ENCODE results near the gene IL1A. TPM values are rescaled to one million over a fixed set of nuclear protein-coding genes. Genes with fewer than 3 reads are reported as not detected.

IL1A gene
- total RNA-seq, 1 donor from 2014 or later = 0.43 TPM

GRCh38 chr2:112765251-112765650 is 19.0 kb downstream of the IL1A start:
- Histone ChIP-seq H3K4me2 (ENCODE audit: low read length) (peak overlapping the region; percentile 93), H4K20me1 (ENCODE audit: insufficient read depth, low read length) (no peaks in the 10 kb centered on the region), H3K36me3 (ENCODE audit: insufficient read depth, low read length) (no peaks in the 10 kb centered on the region), H3K4me1 (ENCODE audit: insufficient read depth, low read length) (no peaks in the 10 kb centered on the region), H3K79me2 (ENCODE audit: insufficient read depth, low read length) (peaks cover 30% of the 10 kb centered on the region), H3K4me3 (ENCODE audit: insufficient read depth, low read depth, low read length) (peak overlapping the region; percentile 87), H3K9ac (ENCODE audit: low read length) (peak overlapping the region; percentile 65), H3K27me3 (ENCODE audit: insufficient read depth, low read length) (no peaks in the 10 kb centered on the region), H2AFZ (ENCODE audit: low read depth, low read length) (peak overlapping the region; percentile 50), H3K9me3 (ENCODE audit: insufficient read depth, low read depth, low read length) (no peaks in the 10 kb centered on the region), H3K27ac (ENCODE audit: low read depth, low read length) (peak overlapping the region; percentile 82)
- H3K27ac Mint-ChIP-seq (ENCODE audit: unreplicated experiment) = no peak overlapping the region
- H3K9me3 Mint-ChIP-seq (ENCODE audit: unreplicated experiment) = peaks cover 7% of the 10 kb centered on the region
- FAIRE-seq (no peak), DNase-seq (ENCODE audit: low read depth) (no peak)
- H3K4me1 Mint-ChIP-seq (ENCODE audit: low read depth, unreplicated experiment) = peaks cover 2% of the 10 kb centered on the region
- H3K36me3 Mint-ChIP-seq (ENCODE audit: low read depth, unreplicated experiment) = no peaks in the 10 kb centered on the region
- no peak for TF ChIP-seq EZH2 (IDR thresholded peaks at IDR 0.05; ENCODE audit: insufficient read depth, low read length)
- TF ChIP-seq CTCF (IDR thresholded peaks at IDR 0.05; ENCODE audit: insufficient read depth, low read depth, low read length) = no peak
- peaks cover 5% of the 10 kb centered on the region for H3K27me3 Mint-ChIP-seq (ENCODE audit: low read depth, unreplicated experiment)
- H3K4me3 Mint-ChIP-seq (ENCODE audit: unreplicated experiment) = peak overlapping the region; percentile 95

- FAIRE-seq = peak; percentile 37
- TF ChIP-seq EZH2 (IDR thresholded peaks at IDR 0.05; ENCODE audit: insufficient read depth, low read length) (no peak), CTCF (IDR thresholded peaks at IDR 0.05; ENCODE audit: insufficient read depth, low read depth, low read length) (no peak)
- H3K27ac ChIP-seq (ENCODE audit: low read depth, low read length) = peak within 1 kb of the TSS; percentile 82
- H3K36me3 ChIP-seq (ENCODE audit: insufficient read depth, low read length) = no peaks in the 10 kb centered on the region
- H3K4me1 Mint-ChIP-seq (ENCODE audit: low read depth, unreplicated experiment) = peaks cover 2% of the 10 kb centered on the region
- H3K9me3 Mint-ChIP-seq (ENCODE audit: unreplicated experiment) = peaks cover 7% of the 10 kb centered on the region
- peak within 1 kb of the TSS; percentile 88 for H3K9ac ChIP-seq (ENCODE audit: low read length)
- no peaks in the 10 kb centered on the region for H3K27me3 Mint-ChIP-seq (ENCODE audit: low read depth, unreplicated experiment)
- peaks cover 32% of the 10 kb centered on the region for H3K79me2 ChIP-seq (ENCODE audit: insufficient read depth, low read length)
- DNase-seq (ENCODE audit: low read depth) = peak; percentile 97
- no peaks in the 10 kb centered on the region for H3K9me3 ChIP-seq (ENCODE audit: insufficient read depth, low read depth, low read length)
- peak within 1 kb of the TSS; percentile 95 for H3K4me3 Mint-ChIP-seq (ENCODE audit: unreplicated experiment)
- H3K4me3 ChIP-seq (ENCODE audit: insufficient read depth, low read depth, low read length) = peak within 1 kb of the TSS; percentile 87
- H3K4me1 ChIP-seq (ENCODE audit: insufficient read depth, low read length) = no peaks in the 10 kb centered on the region
- H4K20me1 ChIP-seq (ENCODE audit: insufficient read depth, low read length) = no peaks in the 10 kb centered on the region
- H2AFZ ChIP-seq (ENCODE audit: low read depth, low read length) = peak within 1 kb of the TSS; percentile 98
- H3K4me2 ChIP-seq (ENCODE audit: low read length) = peak within 1 kb of the TSS; percentile 93
- no peaks in the 10 kb centered on the region for H3K27me3 ChIP-seq (ENCODE audit: insufficient read depth, low read length)
- H3K27ac Mint-ChIP-seq (ENCODE audit: unreplicated experiment) = peak within 1 kb of the TSS; percentile 53
- H3K36me3 Mint-ChIP-seq (ENCODE audit: low read depth, unreplicated experiment) = no peaks in the 10 kb centered on the region
Observed at GRCh38 chr2:112764071-112765044, 19.9 kb downstream of the IL1A start, which contains the start of gene CKAP2L. CKAP2L (minus strand) TSS chr2:112764609; CDS start chr2:112764598, 11 bp downstream.

Measured in astrocyte (in vitro differentiated cells and primary cell).